ENCODE measurements around the gene BBS2. TPM values are rescaled to one million over a fixed set of nuclear protein-coding genes. Genes with fewer than 3 reads are reported as not detected.

BBS2 gene
- total and polyA plus RNA-seq, 10 donors, result 22.9 to 70.3 (median 50.4) TPM

DNA sequence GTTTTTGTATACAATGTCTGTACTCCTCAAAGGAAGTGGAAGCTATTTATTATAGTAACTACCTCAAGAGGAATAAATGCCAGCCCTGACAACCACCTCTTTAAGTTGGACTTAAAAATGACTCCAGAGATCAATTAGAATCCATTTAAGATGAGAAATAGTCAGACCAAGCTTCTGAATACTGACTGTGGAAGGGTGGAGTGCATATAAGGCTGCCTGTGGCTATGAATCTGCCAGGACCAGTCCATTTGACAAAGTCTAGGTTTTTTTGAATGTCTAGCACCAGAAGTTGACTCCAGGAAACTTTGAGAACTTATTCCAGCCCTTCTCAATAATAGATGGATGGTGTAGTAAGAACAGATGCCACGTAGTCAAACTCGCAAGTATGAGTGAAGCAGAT, 53.5 kb downstream of the BBS2 start:
- H3K4me3 ChIP-seq, result no peak overlapping the region
- 94 to 99% (median 98%) methylated on average over 2 of the region's 2 CpGs for WGBS, 5 donors
- H3K9me3 ChIP-seq, result no peaks in the 10 kb centered on the region
- H3K27ac ChIP-seq, result no peak overlapping the region
- TF ChIP-seq POLR2A (IDR thresholded peaks at IDR 0.05) (no peak), POLR2AphosphoS5 (IDR thresholded peaks at IDR 0.05) (no peak)
- TF ChIP-seq, protein P1, sequence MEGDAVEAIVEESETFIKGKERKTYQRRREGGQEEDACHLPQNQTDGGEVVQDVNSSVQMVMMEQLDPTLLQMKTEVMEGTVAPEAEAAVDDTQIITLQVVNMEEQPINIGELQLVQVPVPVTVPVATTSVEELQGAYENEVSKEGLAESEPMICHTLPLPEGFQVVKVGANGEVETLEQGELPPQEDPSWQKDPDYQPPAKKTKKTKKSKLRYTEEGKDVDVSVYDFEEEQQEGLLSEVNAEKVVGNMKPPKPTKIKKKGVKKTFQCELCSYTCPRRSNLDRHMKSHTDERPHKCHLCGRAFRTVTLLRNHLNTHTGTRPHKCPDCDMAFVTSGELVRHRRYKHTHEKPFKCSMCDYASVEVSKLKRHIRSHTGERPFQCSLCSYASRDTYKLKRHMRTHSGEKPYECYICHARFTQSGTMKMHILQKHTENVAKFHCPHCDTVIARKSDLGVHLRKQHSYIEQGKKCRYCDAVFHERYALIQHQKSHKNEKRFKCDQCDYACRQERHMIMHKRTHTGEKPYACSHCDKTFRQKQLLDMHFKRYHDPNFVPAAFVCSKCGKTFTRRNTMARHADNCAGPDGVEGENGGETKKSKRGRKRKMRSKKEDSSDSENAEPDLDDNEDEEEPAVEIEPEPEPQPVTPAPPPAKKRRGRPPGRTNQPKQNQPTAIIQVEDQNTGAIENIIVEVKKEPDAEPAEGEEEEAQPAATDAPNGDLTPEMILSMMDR (IDR thresholded peaks at IDR 0.05 in 8 of 11, conservative IDR thresholded peaks at IDR 0.05 in 3 of 11), result no peak
- no peaks in the 10 kb centered on the region for H3K27me3 ChIP-seq (replicated peaks in 1 of 7)
- no peak for DNase-seq
- intact Hi-C loops (cut with DNase I; ENCODE audit: low total_unique reads), result no loop called here
- H3K36me3 ChIP-seq, result peaks cover 0 to 100% (median 83%) of the 10 kb centered on the region in 6 donors
- no peaks in the 10 kb centered on the region for H3K4me1 ChIP-seq

DNA sequence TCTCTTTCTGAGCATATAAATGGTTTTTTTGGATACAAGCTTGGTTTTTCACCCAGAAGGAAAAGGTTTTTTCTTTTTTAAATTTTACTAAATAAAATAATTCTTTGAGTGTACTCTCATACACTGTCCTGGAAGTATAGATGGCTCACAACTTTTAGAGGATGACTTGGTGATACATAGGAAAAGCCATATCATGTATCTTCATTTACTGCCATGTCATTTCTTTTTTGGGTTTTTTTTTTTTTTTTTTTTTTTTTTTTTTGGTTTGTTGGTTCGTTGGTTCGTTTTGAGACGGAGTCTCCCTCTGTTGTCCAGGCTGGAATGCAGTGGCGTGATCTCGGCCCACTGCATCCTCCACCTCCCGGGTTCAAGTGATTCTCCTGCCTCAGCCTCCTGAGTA, 56.7 kb downstream of the BBS2 start:
- WGBS, 5 donors, result 92 to 99% (median 97%) methylated on average over 6 of the region's 6 CpGs
- Histone ChIP-seq H3K27ac (no peak overlapping the region), H3K27me3 (replicated peaks in 1 of 7) (no peaks in the 10 kb centered on the region), H3K4me1 (no peaks in the 10 kb centered on the region), H3K9me3 (no peaks in the 10 kb centered on the region), H3K36me3 (peaks cover 0 to 100% (median 64%) of the 10 kb centered on the region in 6 donors), H3K4me3 (no peak overlapping the region)
- no peak for DNase-seq
- TF ChIP-seq, protein P1 (IDR thresholded peaks at IDR 0.05 in 8 of 11, conservative IDR thresholded peaks at IDR 0.05 in 3 of 11), result no peak
- TF ChIP-seq POLR2AphosphoS5 (IDR thresholded peaks at IDR 0.05) (no peak), POLR2A (IDR thresholded peaks at IDR 0.05) (no peak)
- intact Hi-C loops (cut with DNase I; ENCODE audit: low total_unique reads), result no loop called here

DNA sequence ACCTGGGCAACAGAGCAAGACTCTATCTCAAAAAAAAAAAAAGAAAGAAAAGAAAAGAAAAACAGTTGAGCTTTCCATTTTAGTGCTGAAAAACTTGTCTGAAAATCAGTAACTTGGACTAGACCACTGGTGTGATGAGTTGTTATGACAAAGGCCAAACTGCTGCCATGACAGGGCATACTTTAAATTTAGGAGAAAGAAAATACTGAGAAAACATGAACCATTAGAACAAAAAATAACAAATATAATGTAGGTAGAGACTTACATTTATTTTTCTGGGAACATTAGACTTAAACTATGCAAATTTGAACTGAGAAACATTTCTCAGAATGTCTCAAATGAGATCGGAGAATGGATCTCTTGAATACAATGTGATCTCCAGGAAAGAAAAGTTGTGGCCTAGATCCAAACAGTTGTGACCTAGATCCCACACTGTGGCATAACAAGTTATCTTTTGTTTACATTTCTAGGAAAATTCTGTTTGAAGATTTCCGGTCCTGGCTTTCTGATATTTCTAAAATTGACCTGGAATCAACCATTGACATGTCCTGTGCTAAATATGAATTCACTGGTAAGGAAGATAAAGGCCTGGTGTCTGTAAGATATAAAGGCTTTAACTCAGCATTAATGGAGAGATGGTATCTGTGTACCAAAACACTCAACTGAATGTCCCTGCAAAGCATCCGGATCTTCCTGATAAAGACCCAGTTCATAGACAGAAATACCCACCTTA, 57.6 kb downstream of the BBS2 start:
- WGBS, 5 donors, result 92 to 98% (median 96%) methylated on average over 3 of the region's 3 CpGs
- TF ChIP-seq POLR2AphosphoS5 (IDR thresholded peaks at IDR 0.05), result no peak
- TF ChIP-seq, protein P1 (IDR thresholded peaks at IDR 0.05 in 8 of 11, conservative IDR thresholded peaks at IDR 0.05 in 3 of 11), result no peak
- TF ChIP-seq POLR2A (IDR thresholded peaks at IDR 0.05), result no peak
- Histone ChIP-seq H3K36me3 (peaks cover 0 to 100% (median 62%) of the 10 kb centered on the region in 6 donors), H3K4me3 (no peak overlapping the region), H3K27ac (no peak overlapping the region), H3K9me3 (no peaks in the 10 kb centered on the region), H3K4me1 (no peaks in the 10 kb centered on the region), H3K27me3 (replicated peaks in 1 of 7) (no peaks in the 10 kb centered on the region)
- no peak for DNase-seq
- intact Hi-C loops (cut with DNase I; ENCODE audit: low total_unique reads), result no loop called here

DNA sequence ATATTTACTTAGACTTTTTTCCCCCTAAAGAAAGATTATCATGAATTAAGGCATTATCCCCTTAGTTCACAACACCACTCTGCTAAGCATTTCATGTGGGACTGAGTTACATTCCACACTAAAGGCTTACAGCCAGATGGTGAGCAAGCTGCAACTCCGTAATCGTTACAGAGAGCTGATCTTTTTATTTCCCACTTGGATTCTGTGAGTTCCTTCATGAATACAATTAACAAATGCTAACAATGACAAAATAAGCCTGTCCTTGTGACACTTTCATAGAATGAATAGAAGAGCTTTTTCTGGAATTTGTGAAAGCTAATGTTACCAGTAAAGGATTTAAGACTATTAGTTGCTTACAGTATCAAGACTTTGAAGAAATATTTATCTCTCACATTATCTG, 59.7 kb downstream of the BBS2 start:
- no peaks in the 10 kb centered on the region for H3K4me1 ChIP-seq
- no peak for DNase-seq
- H3K36me3 ChIP-seq, result peaks cover 0 to 100% (median 60%) of the 10 kb centered on the region in 6 donors
- intact Hi-C loops (cut with DNase I; ENCODE audit: low total_unique reads), result no loop called here
- H3K27ac ChIP-seq, result no peak overlapping the region
- H3K4me3 ChIP-seq, result no peak overlapping the region
- 94 to 98% (median 95%) methylated on average over 2 of the region's 2 CpGs for WGBS, 5 donors
- H3K27me3 ChIP-seq (replicated peaks in 1 of 7), result no peaks in the 10 kb centered on the region
- TF ChIP-seq, protein P1 (IDR thresholded peaks at IDR 0.05 in 8 of 11, conservative IDR thresholded peaks at IDR 0.05 in 3 of 11), result no peak
- TF ChIP-seq POLR2AphosphoS5 (IDR thresholded peaks at IDR 0.05), result no peak
- no peak for TF ChIP-seq POLR2A (IDR thresholded peaks at IDR 0.05)
- no peaks in the 10 kb centered on the region for H3K9me3 ChIP-seq
